Measurements from ENCODE around the gene FAM229B.

The FAM229B gene

DNA sequence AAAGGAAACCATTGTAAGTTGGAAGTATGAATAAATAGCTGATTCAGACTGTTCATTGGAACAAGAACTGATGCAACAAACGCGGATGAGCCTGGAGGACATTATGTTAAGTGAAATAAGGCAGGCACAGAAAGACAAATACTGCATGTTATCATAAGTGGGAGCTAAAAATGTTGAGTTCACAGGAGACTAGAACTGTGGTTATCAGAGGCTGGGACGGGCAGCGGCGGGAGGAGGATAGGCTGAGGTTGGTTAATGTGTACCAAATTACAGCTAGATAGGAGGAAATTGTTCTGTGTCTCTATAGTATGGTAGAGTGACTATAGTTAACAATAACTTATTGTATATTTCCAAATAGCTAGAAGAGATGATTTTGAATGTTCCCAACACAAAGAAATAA, 40.8 kb downstream of the FAM229B start:
- Histone ChIP-seq H2AFZ (ENCODE audit: low read length) (no peak overlapping the region), H3K4me2 (ENCODE audit: low read depth, low read length) (no peak overlapping the region), H3K27me3 (replicated peaks; ENCODE audit: insufficient read depth, low read length) (no peaks in the 10 kb centered on the region), H3K9me3 (replicated peaks; ENCODE audit: insufficient read depth, low read length) (no peaks in the 10 kb centered on the region), H3K27ac (ENCODE audit: low read length) (no peak overlapping the region), H3K9me2 (replicated peaks; ENCODE audit: insufficient read depth, low read length) (no peaks in the 10 kb centered on the region), H4K20me1 (ENCODE audit: insufficient read depth, low read length) (no peaks in the 10 kb centered on the region), H3K36me3 (replicated peaks; ENCODE audit: insufficient read depth, low read length) (no peaks in the 10 kb centered on the region), H3K79me2 (ENCODE audit: low read length) (no peaks in the 10 kb centered on the region), H3K4me1 (ENCODE audit: low read length) (no peaks in the 10 kb centered on the region), H3F3A (ENCODE audit: insufficient read depth, low read length) (no peaks in the 10 kb centered on the region), H3K9ac (ENCODE audit: low read length) (no peak overlapping the region), H3K4me3 (ENCODE audit: low read length) (no peak overlapping the region)
- TF ChIP-seq CTCF (IDR thresholded peaks at IDR 0.05; ENCODE audit: low read length) (no peak), EZH2 (optimal IDR thresholded peaks at IDR 0.05; ENCODE audit: low read depth, low read length) (no peak), EZH2phosphoT487 (IDR thresholded peaks at IDR 0.05; ENCODE audit: low read length) (no peak)
- DNase-seq: no peak

GRCh38 chr6:112130878-112131277, 43.5 kb downstream of the FAM229B start:
- no peak overlapping the region for H3K4me2 ChIP-seq (ENCODE audit: low read depth, low read length)
- no peaks in the 10 kb centered on the region for H3F3A ChIP-seq (ENCODE audit: insufficient read depth, low read length)
- no peaks in the 10 kb centered on the region for H3K36me3 ChIP-seq (replicated peaks; ENCODE audit: insufficient read depth, low read length)
- H4K20me1 ChIP-seq (ENCODE audit: insufficient read depth, low read length): no peaks in the 10 kb centered on the region
- DNase-seq: no peak
- H3K79me2 ChIP-seq (ENCODE audit: low read length): no peaks in the 10 kb centered on the region
- no peak overlapping the region for H3K4me3 ChIP-seq (ENCODE audit: low read length)
- no peak overlapping the region for H3K27ac ChIP-seq (ENCODE audit: low read length)
- no peaks in the 10 kb centered on the region for H3K9me3 ChIP-seq (replicated peaks; ENCODE audit: insufficient read depth, low read length)
- H2AFZ ChIP-seq (ENCODE audit: low read length): no peak overlapping the region
- H3K9ac ChIP-seq (ENCODE audit: low read length): no peak overlapping the region
- H3K27me3 ChIP-seq (replicated peaks; ENCODE audit: insufficient read depth, low read length): no peaks in the 10 kb centered on the region
- TF ChIP-seq CTCF (IDR thresholded peaks at IDR 0.05; ENCODE audit: low read length) (no peak), EZH2 (optimal IDR thresholded peaks at IDR 0.05; ENCODE audit: low read depth, low read length) (no peak), EZH2phosphoT487 (IDR thresholded peaks at IDR 0.05; ENCODE audit: low read length) (no peak)
- H3K4me1 ChIP-seq (ENCODE audit: low read length): no peaks in the 10 kb centered on the region
- H3K9me2 ChIP-seq (replicated peaks; ENCODE audit: insufficient read depth, low read length): no peaks in the 10 kb centered on the region

- no peak overlapping the region for H3K4me2 ChIP-seq (ENCODE audit: low read depth, low read length)
- no peak overlapping the region for H3K27ac ChIP-seq (ENCODE audit: low read length)
- H3F3A ChIP-seq (ENCODE audit: insufficient read depth, low read length): no peaks in the 10 kb centered on the region
- H3K4me1 ChIP-seq (ENCODE audit: low read length): no peaks in the 10 kb centered on the region
- TF ChIP-seq CTCF (IDR thresholded peaks at IDR 0.05; ENCODE audit: low read length) (no peak), EZH2phosphoT487 (IDR thresholded peaks at IDR 0.05; ENCODE audit: low read length) (no peak), EZH2 (optimal IDR thresholded peaks at IDR 0.05; ENCODE audit: low read depth, low read length) (no peak)
- no peak overlapping the region for H3K9ac ChIP-seq (ENCODE audit: low read length)
- H3K4me3 ChIP-seq (ENCODE audit: low read length): no peak overlapping the region
- H3K9me3 ChIP-seq (replicated peaks; ENCODE audit: insufficient read depth, low read length): no peaks in the 10 kb centered on the region
- no peaks in the 10 kb centered on the region for H4K20me1 ChIP-seq (ENCODE audit: insufficient read depth, low read length)
- no peak overlapping the region for H2AFZ ChIP-seq (ENCODE audit: low read length)
- no peaks in the 10 kb centered on the region for H3K27me3 ChIP-seq (replicated peaks; ENCODE audit: insufficient read depth, low read length)
- H3K9me2 ChIP-seq (replicated peaks; ENCODE audit: insufficient read depth, low read length): no peaks in the 10 kb centered on the region
- no peak for DNase-seq
- H3K79me2 ChIP-seq (ENCODE audit: low read length): no peaks in the 10 kb centered on the region
- no peaks in the 10 kb centered on the region for H3K36me3 ChIP-seq (replicated peaks; ENCODE audit: insufficient read depth, low read length)
These were observed 51.7 kb downstream of the FAM229B start for GRCh38 chr6:112139052-112139451.
